ENCODE data around the gene BAG2.

Gene BAG2

DNA sequence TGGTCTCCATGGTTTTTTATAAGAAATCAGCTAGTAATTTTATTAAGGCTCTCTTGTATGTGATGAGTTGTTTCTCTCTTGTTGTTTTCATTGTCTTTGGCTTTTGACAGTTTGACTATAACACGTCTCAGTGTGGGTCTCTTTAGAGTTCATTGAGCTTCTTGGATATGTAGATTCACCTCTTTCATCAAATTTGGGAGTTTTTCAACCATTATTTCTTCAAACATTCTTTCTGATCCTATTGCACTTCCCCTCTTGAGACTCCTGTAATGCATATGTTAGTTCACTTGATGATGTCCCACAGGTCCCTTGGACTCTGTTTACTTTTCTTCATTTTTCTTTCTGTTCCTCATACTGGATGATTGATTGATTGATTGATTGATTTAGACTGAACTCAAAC is 7.0 kb upstream of the BAG2 start:
- in situ Hi-C loops (cut with MboI; ENCODE audit: low pct_unique_long_range_greater_than_20kb, low sequenced_read_pairs, unreplicated experiment): no loop called here
- no peak for DNase-seq (ENCODE audit: low spot score)
- TF ChIP-seq, protein P1, sequence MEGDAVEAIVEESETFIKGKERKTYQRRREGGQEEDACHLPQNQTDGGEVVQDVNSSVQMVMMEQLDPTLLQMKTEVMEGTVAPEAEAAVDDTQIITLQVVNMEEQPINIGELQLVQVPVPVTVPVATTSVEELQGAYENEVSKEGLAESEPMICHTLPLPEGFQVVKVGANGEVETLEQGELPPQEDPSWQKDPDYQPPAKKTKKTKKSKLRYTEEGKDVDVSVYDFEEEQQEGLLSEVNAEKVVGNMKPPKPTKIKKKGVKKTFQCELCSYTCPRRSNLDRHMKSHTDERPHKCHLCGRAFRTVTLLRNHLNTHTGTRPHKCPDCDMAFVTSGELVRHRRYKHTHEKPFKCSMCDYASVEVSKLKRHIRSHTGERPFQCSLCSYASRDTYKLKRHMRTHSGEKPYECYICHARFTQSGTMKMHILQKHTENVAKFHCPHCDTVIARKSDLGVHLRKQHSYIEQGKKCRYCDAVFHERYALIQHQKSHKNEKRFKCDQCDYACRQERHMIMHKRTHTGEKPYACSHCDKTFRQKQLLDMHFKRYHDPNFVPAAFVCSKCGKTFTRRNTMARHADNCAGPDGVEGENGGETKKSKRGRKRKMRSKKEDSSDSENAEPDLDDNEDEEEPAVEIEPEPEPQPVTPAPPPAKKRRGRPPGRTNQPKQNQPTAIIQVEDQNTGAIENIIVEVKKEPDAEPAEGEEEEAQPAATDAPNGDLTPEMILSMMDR (IDR thresholded peaks at IDR 0.05; ENCODE audit: extremely low read depth, insufficient read depth, missing control alignments): no peak

- peak; percentile 46 for DNase-seq (ENCODE audit: low spot score)
- in situ Hi-C loops (cut with MboI; ENCODE audit: low pct_unique_long_range_greater_than_20kb, low sequenced_read_pairs, unreplicated experiment): no loop called here
- TF ChIP-seq, protein P1 (IDR thresholded peaks at IDR 0.05; ENCODE audit: extremely low read depth, insufficient read depth, missing control alignments): no peak
Observed at GRCh38 chr6:57173056-57173885, 1.1 kb downstream of the BAG2 start.

DNA sequence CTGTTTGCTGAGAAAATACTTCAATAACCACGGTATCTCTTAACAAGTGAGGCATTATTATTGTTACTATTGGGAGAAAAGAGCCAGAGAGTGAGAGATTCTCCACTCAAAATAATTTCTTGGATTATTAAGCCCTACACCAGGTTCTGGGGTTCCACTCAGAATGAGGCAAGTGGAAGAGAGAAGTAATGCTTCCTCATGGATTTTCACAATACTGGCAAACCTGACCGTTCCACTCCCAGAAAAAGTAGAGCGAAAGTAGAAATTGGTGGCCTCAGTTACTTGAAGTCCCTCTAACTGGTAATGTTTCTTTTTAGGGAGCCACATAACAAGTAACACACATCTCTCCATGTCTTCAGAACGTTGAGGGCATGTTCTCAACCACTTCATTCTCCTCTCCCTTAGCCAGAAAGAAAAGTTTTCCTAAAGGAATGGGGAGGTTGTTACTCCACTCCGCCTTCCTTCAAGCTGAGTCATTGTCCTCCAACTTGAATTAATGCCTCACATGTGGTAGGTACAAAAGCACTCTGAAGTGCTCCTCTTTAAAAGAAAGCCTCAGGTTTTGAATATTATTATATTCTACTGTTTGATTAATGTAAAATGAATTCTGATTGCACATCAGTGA is 1.9 kb downstream of the BAG2 start:
- in situ Hi-C loops (cut with MboI; ENCODE audit: low pct_unique_long_range_greater_than_20kb, low sequenced_read_pairs, unreplicated experiment): no loop called here
- TF ChIP-seq, protein P1 (IDR thresholded peaks at IDR 0.05; ENCODE audit: extremely low read depth, insufficient read depth, missing control alignments): no peak
- no peak for DNase-seq (ENCODE audit: low spot score)

DNA sequence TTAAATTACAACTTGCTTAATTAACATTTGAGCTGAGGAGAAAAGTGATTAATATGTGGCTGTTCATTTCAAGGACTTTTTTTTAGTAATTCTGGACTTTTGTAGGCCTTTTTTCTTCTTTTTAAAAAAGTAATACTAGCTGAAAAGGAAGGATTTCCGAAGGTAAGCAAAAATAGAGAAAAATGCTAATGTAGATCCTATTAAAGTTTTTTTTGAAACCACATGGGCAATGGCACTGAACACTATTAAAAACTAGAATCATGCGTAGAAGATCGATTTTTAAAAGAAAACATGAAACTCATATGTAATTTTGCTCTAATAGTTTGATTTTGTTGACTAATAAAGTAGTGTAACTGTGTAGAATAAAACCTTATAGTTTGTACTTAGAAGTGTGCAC is 2.4 kb downstream of the BAG2 start:
- TF ChIP-seq, protein P1 (IDR thresholded peaks at IDR 0.05; ENCODE audit: extremely low read depth, insufficient read depth, missing control alignments): no peak
- in situ Hi-C loops (cut with MboI; ENCODE audit: low pct_unique_long_range_greater_than_20kb, low sequenced_read_pairs, unreplicated experiment): no loop called here
- DNase-seq (ENCODE audit: low spot score): no peak

DNA sequence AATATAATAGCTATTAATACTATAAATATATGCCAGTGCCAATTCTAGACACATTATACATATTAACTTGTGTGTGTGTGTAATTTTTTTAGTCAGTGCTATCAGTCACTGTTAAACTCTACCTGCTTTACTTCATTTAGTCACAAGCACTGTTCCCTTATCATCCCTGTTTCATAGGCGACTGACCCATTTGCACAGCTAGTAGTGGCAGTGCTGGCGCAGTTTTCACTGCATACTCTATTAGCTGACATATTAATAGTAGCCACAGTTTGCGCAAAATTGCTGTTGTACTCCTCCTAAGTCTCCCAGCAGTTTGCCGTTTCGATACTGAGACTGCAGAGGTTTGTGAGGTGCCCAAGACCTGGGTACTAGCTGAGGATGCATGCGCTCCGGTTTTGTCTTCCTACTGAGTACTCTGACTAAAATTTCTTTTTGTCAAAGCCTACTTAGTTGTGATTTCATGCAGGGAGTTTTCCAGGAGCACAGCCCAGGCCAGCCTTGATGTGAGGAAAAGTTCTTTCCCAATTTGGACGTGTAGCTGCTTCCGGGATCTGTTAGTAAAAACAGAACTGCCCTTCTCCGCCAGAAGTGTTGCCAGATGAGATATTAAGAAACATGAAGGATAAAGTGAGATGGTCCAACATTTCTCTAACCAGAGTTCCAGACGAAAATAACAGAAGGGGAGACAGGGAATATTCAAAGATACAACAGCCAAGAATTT is 5.6 kb downstream of the BAG2 start:
- DNase-seq (ENCODE audit: low spot score): no peak
- TF ChIP-seq, protein P1 (IDR thresholded peaks at IDR 0.05; ENCODE audit: extremely low read depth, insufficient read depth, missing control alignments): no peak
- in situ Hi-C loops (cut with MboI; ENCODE audit: low pct_unique_long_range_greater_than_20kb, low sequenced_read_pairs, unreplicated experiment): no loop called here

DNA sequence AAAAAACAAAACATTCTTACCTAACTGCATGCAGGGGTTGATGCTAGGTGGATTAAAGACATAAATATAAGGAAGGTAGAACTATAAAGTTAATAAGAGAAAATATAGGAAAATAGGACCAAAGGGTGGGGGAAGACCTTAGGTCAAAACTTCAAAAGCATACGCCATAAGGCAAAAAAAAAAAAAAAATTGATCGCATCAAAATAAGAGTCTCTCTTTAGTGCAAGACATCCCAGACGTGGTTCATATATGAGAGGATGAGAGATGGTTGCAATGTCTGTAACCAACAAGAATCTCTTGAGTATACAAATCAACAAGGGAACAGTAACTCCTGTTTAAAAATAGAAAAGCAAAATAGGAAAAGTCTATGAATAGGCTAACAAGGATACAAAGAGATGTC is 8.5 kb downstream of the BAG2 start:
- in situ Hi-C loops (cut with MboI; ENCODE audit: low pct_unique_long_range_greater_than_20kb, low sequenced_read_pairs, unreplicated experiment): no loop called here
- TF ChIP-seq, protein P1 (IDR thresholded peaks at IDR 0.05; ENCODE audit: extremely low read depth, insufficient read depth, missing control alignments): no peak
- no peak for DNase-seq (ENCODE audit: low spot score)

All from GM13977 (cell line).